HG03095 (cell line): ENCODE data around the gene ZNF410.
"Not testable (repeated sequence)": the region's sequence is repeated elsewhere in the genome, so short reads cannot be mapped to it uniquely, and the experiment has no call there.

Experiments
- ATAC-seq: cut with Tn5 transposase; IDR thresholded peaks from one replicate; pipeline ENCODE4 v1.9.1; 2021; ENCODE audit warnings: moderate library complexity; ENCODE audit not compliant: unreplicated experiment

Gene ZNF410

GRCh38 chr14:73884438-73885190 is 2.0 kb upstream of the ZNF410 start:
- no peak for ATAC-seq

- no peak for ATAC-seq
Measured at GRCh38 chr14:73887318-73887616, 608 bp downstream of the ZNF410 start.

- ATAC-seq: no peak
Measured at GRCh38 chr14:73887694-73888459, 1.2 kb downstream of the ZNF410 start.

GRCh38 chr14:73888460-73888725 is 1.7 kb downstream of the ZNF410 start:
- no peak for ATAC-seq

GRCh38 chr14:73888971-73889370 is 2.3 kb downstream of the ZNF410 start:
- no peak for ATAC-seq

GRCh38 chr14:73889376-73889775 is 2.7 kb downstream of the ZNF410 start:
- no peak for ATAC-seq

GRCh38 chr14:73894180-73894687 is 7.6 kb downstream of the ZNF410 start:
- ATAC-seq: not testable (repeated sequence)

GRCh38 chr14:73895939-73896338 is 9.3 kb downstream of the ZNF410 start:
- no peak for ATAC-seq

GRCh38 chr14:73896521-73896920 is 9.9 kb downstream of the ZNF410 start:
- ATAC-seq: no peak

- no peak for ATAC-seq
Measured at GRCh38 chr14:73903028-73903427, 16.4 kb downstream of the ZNF410 start.

- ATAC-seq: no peak
Measured at GRCh38 chr14:73909681-73910080, 23.0 kb downstream of the ZNF410 start.

- ATAC-seq: no peak
Measured at GRCh38 chr14:73913256-73913655, 26.6 kb downstream of the ZNF410 start.

GRCh38 chr14:73916324-73916723 is 29.7 kb downstream of the ZNF410 start:
- ATAC-seq: no peak

GRCh38 chr14:73919457-73919856 is 32.8 kb downstream of the ZNF410 start:
- not testable (repeated sequence) for ATAC-seq

- no peak for ATAC-seq
Measured at GRCh38 chr14:73924337-73924736, 37.7 kb downstream of the ZNF410 start.

GRCh38 chr14:73935666-73936065 is 49.0 kb downstream of the ZNF410 start:
- no peak for ATAC-seq

GRCh38 chr14:73936548-73936947 is 49.9 kb downstream of the ZNF410 start:
- no peak for ATAC-seq

GRCh38 chr14:73937012-73937411 is 50.4 kb downstream of the ZNF410 start:
- no peak for ATAC-seq

GRCh38 chr14:73942180-73942579 is 55.5 kb downstream of the ZNF410 start:
- no peak for ATAC-seq

GRCh38 chr14:73943083-73943482 is 56.4 kb downstream of the ZNF410 start:
- ATAC-seq: no peak

- ATAC-seq: no peak
Measured at GRCh38 chr14:73944432-73945158, 57.9 kb downstream of the ZNF410 start.

GRCh38 chr14:73945159-73945670 is 58.6 kb downstream of the ZNF410 start:
- no peak for ATAC-seq
